Osteocyte (in vitro differentiated cells): ENCODE results near the gene STAC3. TPM values are rescaled to one million over a fixed set of nuclear protein-coding genes. Genes with fewer than 3 reads are reported as not detected.

Source experiments
- DNase-seq: peaks from one replicate; pipeline ENCODE4 v3.0.0; 2021; ENCODE audit warnings: mixed read lengths; ENCODE audit not compliant: unreplicated experiment; ENCODE audit errors: extremely low spot score
- H3K27ac Mint-ChIP-seq: one replicate; pipeline ENCODE4 v1.8.0; 2021; ENCODE audit warnings: mild to moderate bottlenecking, mixed read lengths; ENCODE audit not compliant: unreplicated experiment
- H3K27me3 Mint-ChIP-seq: one replicate; pipeline ENCODE4 v1.8.0; 2021; ENCODE audit warnings: mixed read lengths; ENCODE audit not compliant: unreplicated experiment
- H3K36me3 Mint-ChIP-seq: one replicate; pipeline ENCODE4 v1.8.0; 2021; ENCODE audit warnings: mixed read lengths; ENCODE audit not compliant: unreplicated experiment
- H3K4me1 Mint-ChIP-seq: one replicate; pipeline ENCODE4 v1.8.0; 2021; ENCODE audit warnings: mixed read lengths; ENCODE audit not compliant: unreplicated experiment
- H3K4me3 Mint-ChIP-seq: one replicate; pipeline ENCODE4 v1.8.0; 2021; ENCODE audit warnings: mild to moderate bottlenecking, moderate library complexity, mixed read lengths; ENCODE audit not compliant: unreplicated experiment
- H3K9me3 Mint-ChIP-seq: one replicate; pipeline ENCODE4 v1.8.0; 2021; ENCODE audit warnings: mixed read lengths; ENCODE audit not compliant: unreplicated experiment
- CTCF ChIP-seq: fragments of 200-600 bp; sonication (generic); IDR thresholded peaks from 2 replicates; pipeline ENCODE4 v1.5.0; 2021; ENCODE audit warnings: antibody characterized with exemption, mild to moderate bottlenecking, moderate library complexity
- total RNA-seq: library from RNA; stranded (reverse); gene quantifications from 2 replicates; pipeline ENCODE4 v1.2.1, GENCODE V29; 2021

Gene STAC3
- total RNA-seq, 1 donor from 2014 or later: 2.4 TPM

GRCh38 chr12:57234571-57235016 is 16.4 kb downstream of the STAC3 start:
- Mint-ChIP-seq H3K27ac (peak overlapping the region; percentile 98), H3K4me3 (peak overlapping the region; percentile 33), H3K36me3 (peaks cover 18% of the 10 kb centered on the region), H3K27me3 (no peaks in the 10 kb centered on the region), H3K4me1 (peaks cover 79% of the 10 kb centered on the region), H3K9me3 (no peaks in the 10 kb centered on the region)
- no peak for DNase-seq
- no peak for TF ChIP-seq CTCF

DNA sequence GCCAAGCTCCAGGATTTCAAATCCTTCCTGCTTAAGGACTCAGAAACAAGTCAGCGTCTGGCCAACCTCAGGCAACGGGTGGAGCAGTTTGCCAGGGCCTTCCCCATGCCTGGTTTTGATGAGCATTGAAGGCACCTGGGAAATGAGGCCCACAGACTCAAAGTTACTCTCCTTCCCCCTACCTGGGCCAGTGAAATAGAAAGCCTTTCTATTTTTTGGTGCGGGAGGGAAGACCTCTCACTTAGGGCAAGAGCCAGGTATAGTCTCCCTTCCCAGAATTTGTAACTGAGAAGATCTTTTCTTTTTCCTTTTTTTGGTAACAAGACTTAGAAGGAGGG is 16.8 kb downstream of the STAC3 start:
- TF ChIP-seq CTCF: no peak
- Mint-ChIP-seq H3K4me1 (peaks cover 79% of the 10 kb centered on the region), H3K4me3 (peak overlapping the region; percentile 33), H3K9me3 (no peaks in the 10 kb centered on the region), H3K27me3 (no peaks in the 10 kb centered on the region), H3K27ac (peak overlapping the region; percentile 98), H3K36me3 (peaks cover 18% of the 10 kb centered on the region)
- DNase-seq: no peak

DNA sequence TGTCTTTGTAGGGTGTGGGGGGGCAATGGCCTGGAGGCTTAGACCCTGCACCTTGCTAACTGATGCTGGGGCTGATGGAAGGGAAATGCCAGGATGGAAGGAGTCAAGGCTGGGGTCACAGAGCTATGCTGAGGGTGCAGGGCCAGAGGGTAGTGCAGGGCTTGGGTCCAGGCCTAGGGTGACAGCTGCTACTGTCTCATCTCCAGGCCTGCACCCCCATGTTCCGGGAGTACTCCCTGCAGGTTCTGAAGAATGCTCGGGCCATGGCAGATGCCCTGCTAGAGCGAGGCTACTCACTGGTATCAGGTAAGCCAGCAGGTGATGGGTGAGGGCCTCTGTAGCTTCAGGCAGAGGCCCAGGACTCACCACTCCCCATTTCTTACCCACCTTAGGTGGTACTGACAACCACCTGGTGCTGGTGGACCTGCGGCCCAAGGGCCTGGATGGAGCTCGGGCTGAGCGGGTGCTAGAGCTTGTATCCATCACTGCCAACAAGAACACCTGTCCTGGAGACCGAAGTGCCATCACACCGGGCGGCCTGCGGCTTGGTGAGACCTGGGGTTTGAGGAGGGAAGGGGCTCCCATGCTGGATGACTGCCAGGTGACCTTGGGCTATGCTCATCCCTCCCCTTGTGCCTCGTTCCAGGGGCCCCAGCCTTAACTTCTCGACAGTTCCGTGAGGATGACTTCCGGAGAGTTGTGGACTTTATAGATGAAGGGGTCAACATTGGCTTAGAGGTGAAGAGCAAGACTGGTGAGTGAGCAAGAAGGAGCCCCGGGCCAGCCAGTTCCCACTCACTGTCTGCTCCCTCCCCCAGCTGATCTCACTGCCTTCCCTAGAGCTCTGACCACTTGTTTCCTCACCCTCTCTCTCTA is 17.4 kb downstream of the STAC3 start:
- Mint-ChIP-seq H3K27ac (peak overlapping the region; percentile 98), H3K4me3 (peak overlapping the region; percentile 33), H3K9me3 (no peaks in the 10 kb centered on the region), H3K4me1 (peaks cover 81% of the 10 kb centered on the region), H3K27me3 (no peaks in the 10 kb centered on the region), H3K36me3 (peaks cover 18% of the 10 kb centered on the region)
- DNase-seq: no peak
- no peak for TF ChIP-seq CTCF

DNA sequence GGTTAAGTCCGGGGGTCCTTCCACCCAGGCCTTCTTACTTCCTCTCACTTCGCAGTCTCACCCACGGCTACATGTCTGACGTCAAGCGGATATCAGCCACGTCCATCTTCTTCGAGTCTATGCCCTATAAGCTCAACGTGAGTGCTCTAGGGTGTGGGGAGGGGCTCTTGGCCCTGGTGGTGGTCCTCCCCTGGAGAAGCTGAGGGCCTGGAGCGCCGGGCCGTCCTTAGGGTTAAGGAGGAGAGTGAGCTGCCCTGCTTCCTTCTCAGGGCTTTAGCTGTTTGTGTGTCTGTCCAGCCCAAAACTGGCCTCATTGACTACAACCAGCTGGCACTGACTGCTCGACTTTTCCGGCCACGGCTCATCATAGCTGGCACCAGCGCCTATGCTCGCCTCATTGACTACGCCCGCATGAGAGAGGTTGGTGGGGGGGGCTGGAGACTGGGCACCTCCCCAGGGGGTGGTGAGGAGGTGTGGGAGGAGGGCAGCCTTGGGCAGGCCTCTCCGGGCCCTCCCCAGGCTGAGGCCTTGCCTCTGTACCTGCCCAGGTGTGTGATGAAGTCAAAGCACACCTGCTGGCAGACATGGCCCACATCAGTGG is 18.7 kb downstream of the STAC3 start:
- no peak for TF ChIP-seq CTCF
- Mint-ChIP-seq H3K36me3 (peaks cover 18% of the 10 kb centered on the region), H3K27me3 (no peaks in the 10 kb centered on the region), H3K27ac (peak overlapping the region; percentile 100), H3K4me3 (peak overlapping the region; percentile 98), H3K4me1 (peaks cover 75% of the 10 kb centered on the region), H3K9me3 (no peaks in the 10 kb centered on the region)
- DNase-seq: no peak
